ENCODE data around the gene C10orf90.

DNA sequence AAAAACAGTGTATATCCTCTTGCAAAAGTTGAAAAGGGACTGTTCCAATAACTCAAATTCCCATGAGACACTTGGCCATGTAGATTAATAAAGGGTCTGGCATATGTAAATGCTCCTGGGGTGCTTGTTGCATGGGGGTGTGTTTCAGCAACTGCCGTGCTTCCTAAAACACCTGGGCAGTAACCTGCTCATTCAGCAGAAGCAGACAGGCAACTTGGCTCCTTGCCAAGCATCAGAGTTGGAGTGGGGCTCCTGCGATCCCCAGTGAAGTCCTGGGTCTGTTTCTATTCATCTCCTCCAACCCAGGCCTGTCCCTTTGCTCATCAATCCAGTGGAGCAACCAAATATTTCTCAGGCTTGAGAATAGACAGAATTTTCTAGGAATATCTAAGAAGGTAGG is 240.0 kb downstream of the C10orf90 start:
- TF ChIP-seq POLR2AphosphoS5 (IDR thresholded peaks at IDR 0.05; ENCODE audit: low read depth, low read length) = no peak
- TF ChIP-seq, protein P1, sequence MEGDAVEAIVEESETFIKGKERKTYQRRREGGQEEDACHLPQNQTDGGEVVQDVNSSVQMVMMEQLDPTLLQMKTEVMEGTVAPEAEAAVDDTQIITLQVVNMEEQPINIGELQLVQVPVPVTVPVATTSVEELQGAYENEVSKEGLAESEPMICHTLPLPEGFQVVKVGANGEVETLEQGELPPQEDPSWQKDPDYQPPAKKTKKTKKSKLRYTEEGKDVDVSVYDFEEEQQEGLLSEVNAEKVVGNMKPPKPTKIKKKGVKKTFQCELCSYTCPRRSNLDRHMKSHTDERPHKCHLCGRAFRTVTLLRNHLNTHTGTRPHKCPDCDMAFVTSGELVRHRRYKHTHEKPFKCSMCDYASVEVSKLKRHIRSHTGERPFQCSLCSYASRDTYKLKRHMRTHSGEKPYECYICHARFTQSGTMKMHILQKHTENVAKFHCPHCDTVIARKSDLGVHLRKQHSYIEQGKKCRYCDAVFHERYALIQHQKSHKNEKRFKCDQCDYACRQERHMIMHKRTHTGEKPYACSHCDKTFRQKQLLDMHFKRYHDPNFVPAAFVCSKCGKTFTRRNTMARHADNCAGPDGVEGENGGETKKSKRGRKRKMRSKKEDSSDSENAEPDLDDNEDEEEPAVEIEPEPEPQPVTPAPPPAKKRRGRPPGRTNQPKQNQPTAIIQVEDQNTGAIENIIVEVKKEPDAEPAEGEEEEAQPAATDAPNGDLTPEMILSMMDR (IDR thresholded peaks at IDR 0.05) = no peak
